ENCODE results near the gene TMEM30A.

- TF ChIP-seq POLR2A (IDR thresholded peaks at IDR 0.05), result no peak
- TF ChIP-seq, protein P1, sequence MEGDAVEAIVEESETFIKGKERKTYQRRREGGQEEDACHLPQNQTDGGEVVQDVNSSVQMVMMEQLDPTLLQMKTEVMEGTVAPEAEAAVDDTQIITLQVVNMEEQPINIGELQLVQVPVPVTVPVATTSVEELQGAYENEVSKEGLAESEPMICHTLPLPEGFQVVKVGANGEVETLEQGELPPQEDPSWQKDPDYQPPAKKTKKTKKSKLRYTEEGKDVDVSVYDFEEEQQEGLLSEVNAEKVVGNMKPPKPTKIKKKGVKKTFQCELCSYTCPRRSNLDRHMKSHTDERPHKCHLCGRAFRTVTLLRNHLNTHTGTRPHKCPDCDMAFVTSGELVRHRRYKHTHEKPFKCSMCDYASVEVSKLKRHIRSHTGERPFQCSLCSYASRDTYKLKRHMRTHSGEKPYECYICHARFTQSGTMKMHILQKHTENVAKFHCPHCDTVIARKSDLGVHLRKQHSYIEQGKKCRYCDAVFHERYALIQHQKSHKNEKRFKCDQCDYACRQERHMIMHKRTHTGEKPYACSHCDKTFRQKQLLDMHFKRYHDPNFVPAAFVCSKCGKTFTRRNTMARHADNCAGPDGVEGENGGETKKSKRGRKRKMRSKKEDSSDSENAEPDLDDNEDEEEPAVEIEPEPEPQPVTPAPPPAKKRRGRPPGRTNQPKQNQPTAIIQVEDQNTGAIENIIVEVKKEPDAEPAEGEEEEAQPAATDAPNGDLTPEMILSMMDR (IDR thresholded peaks at IDR 0.05), result no peak
These were observed 23.8 kb upstream of the TMEM30A start for GRCh38 chr6:75308250-75308988.

Measured in lower leg skin (tissue), 3 donors.